ENCODE data around the gene SPDYC. TPM values are rescaled to one million over a fixed set of nuclear protein-coding genes. Genes with fewer than 3 reads are reported as not detected.

The SPDYC gene
- total and polyA plus RNA-seq, 11 donors = not detected

- DNase-seq (peak; percentile 74 to 92 (median 89)), ATAC-seq (peak; percentile 89 to 96 (median 95))
- intact Hi-C loops (cut with DNase I) = no loop called here
- Histone ChIP-seq H3K4me3 (peak overlapping the region in 2 of 12 donors; percentile 3 to 21), H3K27ac (peak overlapping the region in 11 of 12 donors; percentile 39 to 80 (median 69)), H3K36me3 (no peaks in the 10 kb centered on the region), H3K9me3 (peaks cover 0 to 6% (median 0%) of the 10 kb centered on the region in 12 donors), H3K27me3 (no peaks in the 10 kb centered on the region), H3K4me1 (peaks cover 0 to 33% (median 10%) of the 10 kb centered on the region in 12 donors)
- 29 to 36% (median 32%) methylated on average over 10 to 12 of the region's 12 CpGs for WGBS, 4 donors
- TF ChIP-seq, protein P1, sequence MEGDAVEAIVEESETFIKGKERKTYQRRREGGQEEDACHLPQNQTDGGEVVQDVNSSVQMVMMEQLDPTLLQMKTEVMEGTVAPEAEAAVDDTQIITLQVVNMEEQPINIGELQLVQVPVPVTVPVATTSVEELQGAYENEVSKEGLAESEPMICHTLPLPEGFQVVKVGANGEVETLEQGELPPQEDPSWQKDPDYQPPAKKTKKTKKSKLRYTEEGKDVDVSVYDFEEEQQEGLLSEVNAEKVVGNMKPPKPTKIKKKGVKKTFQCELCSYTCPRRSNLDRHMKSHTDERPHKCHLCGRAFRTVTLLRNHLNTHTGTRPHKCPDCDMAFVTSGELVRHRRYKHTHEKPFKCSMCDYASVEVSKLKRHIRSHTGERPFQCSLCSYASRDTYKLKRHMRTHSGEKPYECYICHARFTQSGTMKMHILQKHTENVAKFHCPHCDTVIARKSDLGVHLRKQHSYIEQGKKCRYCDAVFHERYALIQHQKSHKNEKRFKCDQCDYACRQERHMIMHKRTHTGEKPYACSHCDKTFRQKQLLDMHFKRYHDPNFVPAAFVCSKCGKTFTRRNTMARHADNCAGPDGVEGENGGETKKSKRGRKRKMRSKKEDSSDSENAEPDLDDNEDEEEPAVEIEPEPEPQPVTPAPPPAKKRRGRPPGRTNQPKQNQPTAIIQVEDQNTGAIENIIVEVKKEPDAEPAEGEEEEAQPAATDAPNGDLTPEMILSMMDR (IDR thresholded peaks at IDR 0.05) = no peak
- no peak for TF ChIP-seq POLR2A (IDR thresholded peaks at IDR 0.05)
Measured at GRCh38 chr11:65150509-65151299, 19.3 kb upstream of the SPDYC start.

DNA sequence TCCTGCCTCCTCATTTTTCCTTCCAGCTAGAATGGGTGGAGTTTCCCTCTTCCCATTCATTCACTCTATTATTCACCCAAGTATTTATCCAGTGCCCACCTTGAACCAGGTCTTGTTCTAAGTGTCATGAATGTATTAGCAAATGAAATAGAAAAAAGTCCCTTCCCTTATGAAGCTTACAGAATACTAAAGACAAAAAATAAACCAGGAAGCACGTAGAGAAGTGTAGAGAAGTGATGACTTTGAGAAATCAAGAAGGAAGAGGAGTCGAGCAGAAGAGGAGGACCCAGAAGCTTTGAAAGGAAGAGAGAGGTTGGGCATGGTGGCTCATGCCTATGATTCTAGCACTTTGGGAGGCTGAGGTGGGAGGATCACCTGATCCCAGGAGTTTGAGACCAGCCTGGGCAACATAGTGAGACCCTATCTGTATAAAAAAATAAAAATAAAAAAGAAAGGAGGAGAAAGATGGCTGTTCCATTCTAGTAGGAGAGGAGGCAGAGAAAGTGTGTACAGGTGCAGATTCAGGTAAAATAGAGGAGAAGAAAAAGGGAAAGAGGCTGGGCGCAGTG lies 18.6 kb upstream of the SPDYC start:
- Histone ChIP-seq H3K27me3 (no peaks in the 10 kb centered on the region), H3K4me3 (no peak overlapping the region), H3K9me3 (peaks cover 0 to 6% (median 0%) of the 10 kb centered on the region in 12 donors), H3K27ac (peak overlapping the region in 11 of 12 donors; percentile 39 to 80 (median 69)), H3K36me3 (no peaks in the 10 kb centered on the region), H3K4me1 (peaks cover 0 to 33% (median 10%) of the 10 kb centered on the region in 12 donors)
- DNase-seq (no peak), ATAC-seq (no peak)
- WGBS, 4 donors = 74 to 86% (median 78%) methylated on average over 3 of the region's 3 CpGs
- intact Hi-C loops (cut with DNase I) = no loop called here
- TF ChIP-seq, protein P1 (IDR thresholded peaks at IDR 0.05) = no peak
- no peak for TF ChIP-seq POLR2A (IDR thresholded peaks at IDR 0.05)

GRCh38 chr11:65152122-65152521 lies 17.9 kb upstream of the SPDYC start:
- DNase-seq = no peak

GRCh38 chr11:65156256-65156655 lies 13.8 kb upstream of the SPDYC start:
- Histone ChIP-seq H3K36me3 (no peaks in the 10 kb centered on the region), H3K9me3 (no peaks in the 10 kb centered on the region), H3K27me3 (no peaks in the 10 kb centered on the region), H3K4me1 (peaks cover 0 to 15% (median 0%) of the 10 kb centered on the region in 12 donors), H3K27ac (no peak overlapping the region), H3K4me3 (no peak overlapping the region)
- intact Hi-C loops (cut with DNase I) = no loop called here
- ATAC-seq (no peak), DNase-seq (no peak)
- WGBS, 4 donors = 95 to 97% (median 96%) methylated on average over 3 of the region's 3 CpGs
- TF ChIP-seq POLR2A (IDR thresholded peaks at IDR 0.05) = no peak
- TF ChIP-seq, protein P1 (IDR thresholded peaks at IDR 0.05) = no peak

More at GRCh38 chr11:65152122-65152521, 17.9 kb upstream of the SPDYC start:
- ATAC-seq = no peak
- 69 to 81% (median 73%) methylated on average over 2 of the region's 2 CpGs for WGBS, 4 donors
- Histone ChIP-seq H3K4me1 (peaks cover 0 to 33% (median 10%) of the 10 kb centered on the region in 12 donors), H3K27me3 (no peaks in the 10 kb centered on the region), H3K4me3 (no peak overlapping the region), H3K36me3 (no peaks in the 10 kb centered on the region), H3K9me3 (peaks cover 0 to 4% (median 0%) of the 10 kb centered on the region in 12 donors), H3K27ac (peak overlapping the region in 1 of 12 donors; percentile 80)
- no peak for TF ChIP-seq POLR2A (IDR thresholded peaks at IDR 0.05)
- TF ChIP-seq, protein P1 (IDR thresholded peaks at IDR 0.05) = no peak
- intact Hi-C loops (cut with DNase I) = no loop called here
